H9 (cell line): ENCODE data around the gene TSPAN5. TPM values are rescaled to one million over a fixed set of nuclear protein-coding genes. Genes with fewer than 3 reads are reported as not detected.

Source experiments
- DNase-seq: peaks from one replicate; pipeline ENCODE4 v3.0.0-alpha.2; 2017
- H2AFZ ChIP-seq: one replicate; pipeline ENCODE4 v1.6.1; 2013; ENCODE audit warnings: mild to moderate bottlenecking, low read length, control low read depth, moderate library complexity
- H2AK5ac ChIP-seq: 2 replicates; pipeline ENCODE4 v1.6.1; 2013; ENCODE audit warnings: low read length, control low read depth, mixed read lengths; ENCODE audit not compliant: insufficient read length
- H2BK120ac ChIP-seq: one replicate; pipeline ENCODE4 v1.6.1; 2013; ENCODE audit warnings: low read depth, mild to moderate bottlenecking, low read length, control low read depth, inconsistent platforms; ENCODE audit not compliant: poor library complexity, severe bottlenecking
- H2BK12ac ChIP-seq: 2 replicates; pipeline ENCODE4 v1.6.1; 2013; ENCODE audit warnings: low read length, control low read depth, mixed read lengths, low read depth; ENCODE audit not compliant: insufficient read length
- H2BK15ac ChIP-seq: 2 replicates; pipeline ENCODE4 v1.6.1; 2013; ENCODE audit warnings: low read depth, low read length, control low read depth
- H2BK20ac ChIP-seq: one replicate; pipeline ENCODE4 v1.6.1; 2013; ENCODE audit warnings: low read depth, mild to moderate bottlenecking, low read length, control low read depth, inconsistent platforms; ENCODE audit not compliant: poor library complexity, severe bottlenecking
- H2BK5ac ChIP-seq: 2 replicates; pipeline ENCODE4 v1.6.1; 2013; ENCODE audit warnings: low read length, control low read depth, mixed read lengths; ENCODE audit not compliant: insufficient read length
- H3K14ac ChIP-seq: 2 replicates; pipeline ENCODE4 v1.6.1; 2013; ENCODE audit warnings: low read length, control low read depth; ENCODE audit not compliant: insufficient read depth
- H3K18ac ChIP-seq: 2 replicates; pipeline ENCODE4 v1.6.1; 2013; ENCODE audit warnings: low read depth, mild to moderate bottlenecking, mixed read lengths, low read length, control low read depth; ENCODE audit not compliant: insufficient read length
- H3K23ac ChIP-seq: 2 replicates; pipeline ENCODE4 v1.6.1; 2013; ENCODE audit warnings: low read length, control low read depth, mixed read lengths, low read depth; ENCODE audit not compliant: insufficient read length
- H3K23me2 ChIP-seq: 2 replicates; pipeline ENCODE4 v1.6.1; 2013; ENCODE audit warnings: low read depth, mild to moderate bottlenecking, mixed read lengths, low read length, control low read depth; ENCODE audit not compliant: insufficient read length, poor library complexity, severe bottlenecking
- H3K27ac ChIP-seq: 2 replicates; pipeline ENCODE4 v1.5.1; 2013; ENCODE audit warnings: low read length, control low read depth, mixed read lengths, low read depth; ENCODE audit not compliant: insufficient read length
- H3K27me3 ChIP-seq: 2 replicates; pipeline ENCODE4 v1.6.1; 2013; ENCODE audit warnings: low read length, control low read depth, inconsistent platforms; ENCODE audit not compliant: insufficient read depth
- H3K4ac ChIP-seq: 2 replicates; pipeline ENCODE4 v1.6.1; 2013; ENCODE audit warnings: low read depth, mild to moderate bottlenecking, control low read depth, inconsistent platforms, low read length, moderate library complexity
- H3K4me1 ChIP-seq: 2 replicates; pipeline ENCODE4 v1.6.1; 2013; ENCODE audit warnings: low read length, control low read depth, inconsistent platforms; ENCODE audit not compliant: insufficient read depth
- H3K4me2 ChIP-seq: 2 replicates; pipeline ENCODE4 v1.6.1; 2013; ENCODE audit warnings: low read length, control low read depth, mixed read lengths; ENCODE audit not compliant: insufficient read length, insufficient read depth
- H3K56ac ChIP-seq: 2 replicates; pipeline ENCODE4 v1.6.1; 2013; ENCODE audit warnings: low read depth, mild to moderate bottlenecking, mixed read lengths, low read length, control low read depth; ENCODE audit not compliant: insufficient read length
- H3K79me1 ChIP-seq: 2 replicates; pipeline ENCODE4 v1.6.1; 2013; ENCODE audit warnings: low read depth, mild to moderate bottlenecking, moderate library complexity, low read length, control low read depth, inconsistent platforms; ENCODE audit not compliant: insufficient read depth, poor library complexity, severe bottlenecking
- H3K79me2 ChIP-seq: 2 replicates; pipeline ENCODE4 v1.6.1; 2013; ENCODE audit warnings: low read length, control low read depth, inconsistent platforms; ENCODE audit not compliant: insufficient read depth
- H3K9ac ChIP-seq: 2 replicates; pipeline ENCODE4 v1.6.1; 2013; ENCODE audit warnings: low read length, control low read depth, mixed read lengths; ENCODE audit not compliant: insufficient read length; ENCODE audit errors: extremely low read depth
- H3K9me3 ChIP-seq: one replicate; pipeline ENCODE4 v1.6.1; 2013; ENCODE audit warnings: low read depth, low read length, inconsistent platforms; ENCODE audit not compliant: control insufficient read depth
- H3T11ph ChIP-seq: one replicate; pipeline ENCODE4 v1.6.1; 2013; ENCODE audit warnings: mild to moderate bottlenecking, low read length, control low read depth, inconsistent platforms
- H4K20me1 ChIP-seq: one replicate; pipeline ENCODE4 v1.6.1; 2013; ENCODE audit not compliant: control insufficient read depth, insufficient read length, insufficient read depth
- H4K5ac ChIP-seq: 2 replicates; pipeline ENCODE4 v1.6.1; 2013; ENCODE audit warnings: low read depth, mild to moderate bottlenecking, mixed read lengths, low read length, control low read depth; ENCODE audit not compliant: insufficient read length
- H4K8ac ChIP-seq: replicated peaks from 2 replicates; pipeline ENCODE4 v1.6.1; 2013; ENCODE audit warnings: low read length, control low read depth, mixed read lengths, low read depth; ENCODE audit not compliant: insufficient read length
- H4K91ac ChIP-seq: 2 replicates; pipeline ENCODE4 v1.6.1; 2013; ENCODE audit warnings: low read depth, mild to moderate bottlenecking, moderate library complexity, mixed read lengths, low read length, control low read depth; ENCODE audit not compliant: insufficient read length
- H3K27ac Mint-ChIP-seq, 3 experiments: 2 replicates in 2 of 3; 3 replicates in 1 of 3; pipeline ENCODE4 v1.8.0; 2020 to 2021; ENCODE audit warnings: mixed read lengths in 3 of 3, mild to moderate bottlenecking in 1 of 3, moderate library complexity in 1 of 3
- H3K27me3 Mint-ChIP-seq: 2 replicates; pipeline ENCODE4 v1.8.0; 2021; ENCODE audit warnings: low read depth, mild to moderate bottlenecking, moderate library complexity, mixed read lengths
- H3K36me3 Mint-ChIP-seq, 3 experiments: 2 replicates in 2 of 3; 3 replicates in 1 of 3; pipeline ENCODE4 v1.8.0; 2020 to 2021; ENCODE audit warnings: low read depth in 3 of 3, mixed read lengths in 3 of 3; ENCODE audit not compliant: insufficient read depth in 1 of 3
- H3K4me1 Mint-ChIP-seq, 2 experiments: 2 replicates each; pipeline ENCODE4 v1.8.0; 2020; ENCODE audit warnings: mixed read lengths in 2 of 2
- H3K4me3 Mint-ChIP-seq, 2 experiments: 2 replicates in 1 of 2; 3 replicates in 1 of 2; pipeline ENCODE4 v1.8.0; 2020 to 2021; ENCODE audit warnings: mild to moderate bottlenecking in 2 of 2, mixed read lengths in 2 of 2, moderate library complexity in 1 of 2
- H3K9me3 Mint-ChIP-seq, 2 experiments: 2 replicates in 1 of 2; 3 replicates in 1 of 2; pipeline ENCODE4 v1.8.0; 2020; ENCODE audit warnings: mild to moderate bottlenecking in 2 of 2, mixed read lengths in 2 of 2, moderate library complexity in 1 of 2
- CTCF ChIP-seq: fragments of 200-600 bp; sonication (generic); conservative IDR thresholded peaks from 3 replicates; pipeline ENCODE4 v1.8.0; 2021; ENCODE audit warnings: antibody characterized with exemption, mild to moderate bottlenecking
- WGBS: extraction: QIAGEN DNeasy Blood & Tissue Kit; methylation state at CpG from one replicate; pipeline ENCODE4 v1.1.7; 2013; ENCODE audit warnings: missing lambda C conversion rate, low lambda C conversion rate, mixed read lengths; ENCODE audit not compliant: insufficient read length; ENCODE audit errors: extremely low coverage; 5-methylcytosine and 5-hydroxymethylcytosine counted together
- total RNA-seq: library from RNA; stranded (reverse); gene quantifications from 2 replicates; pipeline ENCODE4 v1.2.1, GENCODE V29; 2021

TSPAN5 gene
- total RNA-seq, 1 experiment from 2014 or later, result 7.0 TPM

- H3K27ac ChIP-seq, result no peak overlapping the region
Observed at GRCh38 chr4:98624642-98625041, 33.8 kb downstream of the TSPAN5 start.

More at GRCh38 chr4:98624642-98625041, 33.8 kb downstream of the TSPAN5 start:
- no peaks in the 10 kb centered on the region for H3K79me1 ChIP-seq
- no peak overlapping the region for H2BK20ac ChIP-seq
- H3K36me3 Mint-ChIP-seq, result no peaks in the 10 kb centered on the region
- no peak overlapping the region for H3K56ac ChIP-seq
- H4K8ac ChIP-seq, result no peak overlapping the region
- H3K4me1 Mint-ChIP-seq, result peaks cover 44 to 50% of the 10 kb centered on the region in 2 experiments
- H4K20me1 ChIP-seq, result peaks cover 2% of the 10 kb centered on the region
- no peak overlapping the region for H3K18ac ChIP-seq
- no peak overlapping the region for H3K4me2 ChIP-seq
- no peaks in the 10 kb centered on the region for H3K79me2 ChIP-seq
- no peak overlapping the region for H3T11ph ChIP-seq
- H3K27me3 ChIP-seq, result no peaks in the 10 kb centered on the region
- no peaks in the 10 kb centered on the region for H3K9me3 ChIP-seq
- H2AK5ac ChIP-seq, result no peak overlapping the region
- H3K4ac ChIP-seq, result no peak overlapping the region
- H2BK5ac ChIP-seq, result no peak overlapping the region
- H3K23me2 ChIP-seq, result no peaks in the 10 kb centered on the region
- DNase-seq, result no peak
- no peak overlapping the region for H3K23ac ChIP-seq
- no CpG with 5 or more reads among the region's 4 CpGs for WGBS
- H3K27me3 Mint-ChIP-seq, result no peaks in the 10 kb centered on the region
- H2BK12ac ChIP-seq, result no peak overlapping the region
- H3K9me3 Mint-ChIP-seq, result no peaks in the 10 kb centered on the region
- no peak for TF ChIP-seq CTCF
- H3K27ac Mint-ChIP-seq, result no peak overlapping the region
- H3K4me1 ChIP-seq, result peaks cover 8% of the 10 kb centered on the region; the same call in 1 of the 2 replicates
- no peak overlapping the region for H4K5ac ChIP-seq
- no peak overlapping the region for H3K4me3 Mint-ChIP-seq
- no peak overlapping the region for H4K91ac ChIP-seq
- H2BK120ac ChIP-seq, result no peak overlapping the region
- H3K9ac ChIP-seq, result no peak overlapping the region
- H2BK15ac ChIP-seq, result no peak overlapping the region
- no peak overlapping the region for H3K14ac ChIP-seq
- H2AFZ ChIP-seq, result no peak overlapping the region
